Measurements from ENCODE around the gene SLC25A12. TPM values are rescaled to one million over a fixed set of nuclear protein-coding genes. Genes with fewer than 3 reads are reported as not detected.

Gene SLC25A12
- total and polyA plus RNA-seq, 10 of the 15 experiments (the other 5 are each of a cell fraction or from before 2014, with no cell fraction given) = 20.9 to 50.0 (median 33.0) TPM

DNA sequence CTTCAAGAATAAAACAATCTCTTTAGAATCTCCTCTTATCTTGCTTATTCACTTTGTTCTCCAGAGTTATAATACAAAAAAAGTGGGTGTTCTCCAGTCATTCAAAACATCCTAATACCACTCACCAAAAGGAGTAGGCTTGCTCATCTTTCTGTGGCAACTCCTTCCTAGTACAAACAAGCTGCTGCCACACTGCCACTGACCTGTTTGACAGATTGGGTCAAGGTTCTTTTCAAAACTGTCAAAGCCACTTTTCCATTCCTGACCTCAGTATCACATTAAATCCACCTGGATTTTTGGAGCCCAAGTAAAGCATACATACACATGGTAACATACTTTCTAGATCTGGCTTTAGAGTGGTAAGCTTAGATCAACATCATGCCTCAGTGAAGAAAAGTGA, 59.8 kb downstream of the SLC25A12 start:
- H3K4me1 ChIP-seq (ENCODE audit: control insufficient read depth, insufficient read depth, low read length) = no peaks in the 10 kb centered on the region
- SMC1A ChIA-PET (ENCODE audit: uncharacterized antibody, unreplicated experiment) = interaction anchor here (0.9 to 1.0 kb wide), 2 partner anchors 10 to 31 kb away, joined by 3 to 4 read pairs; no protein-coding TSS in a partner anchor
- no peak overlapping the region for H3K4me2 ChIP-seq (ENCODE audit: control insufficient read depth, insufficient read depth)
- RAD21 ChIA-PET (ENCODE audit: unreplicated experiment) = no interaction called here
- no peak for DNase-seq (ENCODE audit: low read depth, low spot score)
- POLR2A ChIA-PET = no interaction called here
- no TSS peak for BruUV-seq (replicated peaks)
- TF ChIP-seq ZNF207 (IDR thresholded peaks at IDR 0.05; ENCODE audit: borderline replicate concordance) = no peak
- TF ChIP-seq TCF12 (IDR thresholded peaks at IDR 0.05; ENCODE audit: low read depth, low read length) = no peak
- no peak for TF ChIP-seq FOXK2 (IDR thresholded peaks at IDR 0.05)
- no peak for TF ChIP-seq NRF1 (conservative IDR thresholded peaks at IDR 0.05; ENCODE audit: low read depth, low read length)
- TF ChIP-seq, protein P1, sequence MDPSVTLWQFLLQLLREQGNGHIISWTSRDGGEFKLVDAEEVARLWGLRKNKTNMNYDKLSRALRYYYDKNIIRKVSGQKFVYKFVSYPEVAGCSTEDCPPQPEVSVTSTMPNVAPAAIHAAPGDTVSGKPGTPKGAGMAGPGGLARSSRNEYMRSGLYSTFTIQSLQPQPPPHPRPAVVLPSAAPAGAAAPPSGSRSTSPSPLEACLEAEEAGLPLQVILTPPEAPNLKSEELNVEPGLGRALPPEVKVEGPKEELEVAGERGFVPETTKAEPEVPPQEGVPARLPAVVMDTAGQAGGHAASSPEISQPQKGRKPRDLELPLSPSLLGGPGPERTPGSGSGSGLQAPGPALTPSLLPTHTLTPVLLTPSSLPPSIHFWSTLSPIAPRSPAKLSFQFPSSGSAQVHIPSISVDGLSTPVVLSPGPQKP (IDR thresholded peaks at IDR 0.05; ENCODE audit: low read depth, low read length) = no peak
- TF ChIP-seq ZNF274 (IDR thresholded peaks at IDR 0.05; ENCODE audit: insufficient read depth, insufficient read length) = no peak
- TF ChIP-seq SREBF1 (IDR thresholded peaks at IDR 0.05; ENCODE audit: low read length) = no peak
- TF ChIP-seq SMAD5 (IDR thresholded peaks at IDR 0.05; ENCODE audit: low read depth) = no peak
- no peak for TF ChIP-seq ATF7 (IDR thresholded peaks at IDR 0.05; ENCODE audit: low read depth)
- H3K79me2 ChIP-seq (ENCODE audit: control insufficient read depth, insufficient read depth, low read length) = no peaks in the 10 kb centered on the region
- ATAC-seq = no peak
- no peak for FAIRE-seq
- H3K27me3 ChIP-seq (replicated peaks in 1 of 2; ENCODE audit: control insufficient read depth in 2 of 2, insufficient read depth in 2 of 2, low read length in 1 of 2) = no peaks in the 10 kb centered on the region
- H4K20me1 ChIP-seq (ENCODE audit: control insufficient read depth, insufficient read depth) = no peaks in the 10 kb centered on the region
- in situ Hi-C loops (cut with MboI) = no loop called here
- CTCF ChIA-PET = interaction anchor here (0.8 kb wide), 1 partner anchor 14 kb away, joined by 3 read pairs; no protein-coding TSS in a partner anchor
- H3K36me3 ChIP-seq (ENCODE audit: control insufficient read depth in 2 of 2, insufficient read depth in 2 of 2, low read length in 1 of 2) = peaks cover 13 to 51% of the 10 kb centered on the region in 2 experiments
- intact Hi-C loops (cut with micrococcal nuclease; ENCODE audit: unreplicated experiment) = no loop called here
- H3K4me3 ChIP-seq = no peak overlapping the region
- H3K9ac ChIP-seq (ENCODE audit: control insufficient read depth, insufficient read depth, low read length) = no peak overlapping the region
- no peak overlapping the region for H3K27ac ChIP-seq (ENCODE audit: control insufficient read depth, insufficient read depth)
- peaks cover 4% of the 10 kb centered on the region; the same call in 2 of the 3 replicates for H3K9me3 ChIP-seq (replicated peaks; ENCODE audit: control insufficient read depth, insufficient read depth, low read length)
- no peak overlapping the region for H2AFZ ChIP-seq (ENCODE audit: control insufficient read depth, low read depth, low read length)

DNA sequence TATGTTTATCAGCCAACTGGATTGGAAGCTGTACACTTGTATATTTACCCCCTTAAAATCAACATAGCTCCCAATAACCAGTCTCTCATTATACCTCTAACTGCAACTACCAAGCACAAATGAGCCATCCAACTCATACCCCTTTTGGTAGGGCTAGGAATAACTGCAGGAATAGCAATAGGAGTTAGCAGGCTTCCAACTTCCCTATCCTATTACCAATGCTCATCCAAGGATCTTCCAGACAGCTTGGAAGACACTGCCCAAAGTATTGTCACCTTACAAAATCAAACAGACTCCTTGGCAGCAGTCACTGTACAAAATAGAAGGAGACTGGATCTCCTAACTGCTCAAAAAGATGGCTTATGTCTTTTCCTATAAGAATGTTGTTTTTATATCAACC, 61.6 kb downstream of the SLC25A12 start:
- ChIA-PET SMC1A (ENCODE audit: uncharacterized antibody, unreplicated experiment) (no interaction called here), POLR2A (interaction anchor here (0.6 kb wide), 1 partner anchor 12 kb away, joined by 3 read pairs; no protein-coding TSS in a partner anchor), CTCF (no interaction called here), RAD21 (ENCODE audit: unreplicated experiment) (no interaction called here)
- in situ Hi-C loops (cut with MboI) (no loop called here), intact Hi-C loops (cut with micrococcal nuclease; ENCODE audit: unreplicated experiment) (no loop called here)
- Histone ChIP-seq H3K9ac (ENCODE audit: control insufficient read depth, insufficient read depth, low read length) (no peak overlapping the region), H3K79me2 (ENCODE audit: control insufficient read depth, insufficient read depth, low read length) (no peaks in the 10 kb centered on the region), H3K27me3 (replicated peaks in 1 of 2; ENCODE audit: control insufficient read depth in 2 of 2, insufficient read depth in 2 of 2, low read length in 1 of 2) (no peaks in the 10 kb centered on the region), H3K4me1 (ENCODE audit: control insufficient read depth, insufficient read depth, low read length) (no peaks in the 10 kb centered on the region), H3K9me3 (replicated peaks; ENCODE audit: control insufficient read depth, insufficient read depth, low read length) (peaks cover 4% of the 10 kb centered on the region; the same call in 2 of the 3 replicates), H2AFZ (ENCODE audit: control insufficient read depth, low read depth, low read length) (no peak overlapping the region), H4K20me1 (ENCODE audit: control insufficient read depth, insufficient read depth) (no peaks in the 10 kb centered on the region), H3K4me2 (ENCODE audit: control insufficient read depth, insufficient read depth) (no peak overlapping the region), H3K4me3 (no peak overlapping the region), H3K27ac (ENCODE audit: control insufficient read depth, insufficient read depth) (no peak overlapping the region), H3K36me3 (ENCODE audit: control insufficient read depth in 2 of 2, insufficient read depth in 2 of 2, low read length in 1 of 2) (peaks cover 14 to 50% of the 10 kb centered on the region in 2 experiments)
- BruUV-seq (replicated peaks) = no TSS peak
- ATAC-seq = no peak
- no peak for FAIRE-seq
- DNase-seq (ENCODE audit: low read depth, low spot score) = no peak
- TF ChIP-seq ZNF622 (IDR thresholded peaks at IDR 0.05) (no peak), CHD2 (IDR thresholded peaks at IDR 0.05; ENCODE audit: borderline replicate concordance, low read depth, low read length) (no peak), TARDBP (IDR thresholded peaks at IDR 0.05; ENCODE audit: borderline replicate concordance) (no peak), TCF3 (IDR thresholded peaks at IDR 0.05; ENCODE audit: borderline replicate concordance, insufficient read depth, low read depth, low read length) (no peak), NFYA (IDR thresholded peaks at IDR 0.05; ENCODE audit: borderline replicate concordance, low read depth, low read length) (no peak)
